Adrenal gland (tissue), 5 donors: ENCODE results near the gene UXS1.

ENCODE experiments used
- CTCF ChIP-seq, 6 experiments: fragments of 450-650 bp in 4 of 6; fragments of 200-600 bp in 2 of 6; sonication (generic) in 1 of 6; IDR thresholded peaks; 1 replicate in 5 of 6; 2 replicates in 1 of 6; pipeline versions ENCODE4 v1.5.1 to v1.8.0; 2016 to 2021; ENCODE audit warnings: antibody characterized with exemption in 6 of 6, mild to moderate bottlenecking in 2 of 6, moderate library complexity in 1 of 6
- POLR2A ChIP-seq, 2 donors: fragments of 450-650 bp; IDR thresholded peaks; one replicate each; pipeline ENCODE4 v1.6.1; 2017; ENCODE audit warnings: antibody characterized with exemption in 2 of 2, mild to moderate bottlenecking in 2 of 2, moderate library complexity in 1 of 2
- donor health status: DM: no; HTN: no; CAD: no.

DNA sequence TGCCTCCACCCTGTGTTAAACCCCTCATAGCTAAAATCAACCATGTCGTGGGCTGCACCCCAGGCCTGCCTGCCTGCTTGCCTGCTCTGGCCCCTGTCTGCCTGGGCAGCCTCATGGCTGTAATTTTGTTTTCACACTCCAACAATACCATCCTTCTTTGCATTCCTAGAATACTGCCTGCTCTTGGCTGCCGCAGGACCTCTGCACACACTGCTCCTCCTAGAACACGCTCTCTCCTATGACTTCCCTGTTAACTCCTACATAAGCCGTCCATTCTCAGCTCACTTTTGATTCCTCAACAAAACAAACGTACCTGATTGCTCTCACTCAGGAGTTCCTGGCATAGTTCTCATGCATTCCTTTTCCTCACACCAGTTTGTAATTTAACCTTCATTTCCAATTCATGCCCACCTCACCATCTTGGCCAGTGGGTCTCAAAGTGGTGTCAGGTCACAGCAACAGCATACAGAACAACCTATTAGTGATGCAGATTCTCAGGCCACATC lies 2.5 kb downstream of the UXS1 start:
- TF ChIP-seq POLR2A (IDR thresholded peaks at IDR 0.05), result no peak
- no peak for TF ChIP-seq CTCF (IDR thresholded peaks at IDR 0.05)
